Adipose tissue (tissue), 3 donors: ENCODE data around the gene KRTAP10-3. TPM values are rescaled to one million over a fixed set of nuclear protein-coding genes. Genes with fewer than 3 reads are reported as not detected.
"Not testable (repeated sequence)": the region's sequence is repeated elsewhere in the genome, so short reads cannot be mapped to it uniquely, and the experiment has no call there.

Source experiments
- H3K27ac ChIP-seq: one replicate; pipeline ENCODE4 v1.5.1; 2013; ENCODE audit warnings: low read depth, low read length
- WGBS, 3 donors: extraction: QIAGEN DNeasy Blood & Tissue Kit; methylation state at CpG; one replicate each; pipeline ENCODE4 v1.1.7; 2013; 5-methylcytosine and 5-hydroxymethylcytosine counted together
- polyA plus RNA-seq, 3 donors: library from polyadenylated mRNA; stranded (reverse); fragments of 200-250 nt; gene quantifications; one replicate each; pipeline ENCODE4 v1.2.3, GENCODE V29; 2013
- donor health status: healthy with polysubstance abuse.
- donor health status: Bipolar disorder and iron deficiency.
- donor health status: healthy.

The KRTAP10-3 gene, protein sequence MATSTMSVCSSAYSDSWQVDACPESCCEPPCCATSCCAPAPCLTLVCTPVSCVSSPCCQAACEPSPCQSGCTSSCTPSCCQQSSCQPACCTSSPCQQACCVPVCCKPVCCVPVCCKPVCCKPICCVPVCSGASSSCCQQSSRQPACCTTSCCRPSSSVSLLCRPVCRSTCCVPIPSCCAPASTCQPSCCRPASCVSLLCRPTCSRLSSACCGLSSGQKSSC
- not detected for polyA plus RNA-seq

DNA sequence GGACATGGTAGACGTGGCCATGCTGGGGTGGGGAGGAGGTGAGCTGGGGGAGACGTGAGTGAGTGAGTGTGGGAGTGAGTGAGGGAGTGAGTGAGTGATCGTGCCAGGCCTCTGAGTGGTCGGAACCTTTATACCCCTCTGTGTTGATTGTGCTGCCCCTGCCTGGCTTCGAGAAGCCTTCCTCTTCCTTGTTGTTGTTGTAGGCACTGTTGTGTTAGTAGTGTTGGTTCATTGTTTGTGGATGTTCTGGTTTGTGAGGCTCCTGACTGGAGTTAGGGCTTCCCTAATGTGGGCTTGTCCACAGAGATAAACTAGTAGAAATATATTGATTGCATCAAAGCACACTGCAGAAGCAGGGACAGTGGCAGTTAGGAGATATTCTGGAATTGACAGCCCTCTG lies at the start of gene KRTAP10-3:
Gene KRTAP10-3 (minus strand): TSS at position 101 of the 400 bp plus-strand sequence. CDS start 80 bp downstream, at position 21.
- WGBS, 3 donors = 44 to 64% (median 58%) methylated on average over 3 to 5 of the region's 5 CpGs
- H3K27ac ChIP-seq = no peak within 1 kb of the TSS

DNA sequence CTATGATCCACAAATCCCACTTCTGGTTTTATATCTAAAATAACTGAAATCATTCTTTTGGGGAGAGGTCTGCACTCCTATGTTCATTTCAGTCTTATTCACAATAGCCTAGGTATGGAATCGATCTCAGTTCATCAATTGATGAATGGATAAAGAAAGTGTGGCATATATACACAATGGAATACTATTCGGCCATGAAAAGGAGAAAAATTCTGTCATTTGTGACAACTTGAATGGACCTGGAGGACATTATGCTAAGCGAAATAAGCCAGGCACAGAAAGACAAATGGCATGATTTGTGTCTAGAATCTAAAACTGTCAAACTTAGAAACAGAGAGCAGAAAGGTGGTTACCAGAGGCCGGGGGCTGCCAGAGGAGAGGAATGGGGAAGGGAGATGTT lies 47.9 kb upstream of the KRTAP10-3 start:
- WGBS, 3 donors = 74 to 76% (median 74%) methylated on average over 4 of the region's 4 CpGs
- H3K27ac ChIP-seq = no peak overlapping the region

DNA sequence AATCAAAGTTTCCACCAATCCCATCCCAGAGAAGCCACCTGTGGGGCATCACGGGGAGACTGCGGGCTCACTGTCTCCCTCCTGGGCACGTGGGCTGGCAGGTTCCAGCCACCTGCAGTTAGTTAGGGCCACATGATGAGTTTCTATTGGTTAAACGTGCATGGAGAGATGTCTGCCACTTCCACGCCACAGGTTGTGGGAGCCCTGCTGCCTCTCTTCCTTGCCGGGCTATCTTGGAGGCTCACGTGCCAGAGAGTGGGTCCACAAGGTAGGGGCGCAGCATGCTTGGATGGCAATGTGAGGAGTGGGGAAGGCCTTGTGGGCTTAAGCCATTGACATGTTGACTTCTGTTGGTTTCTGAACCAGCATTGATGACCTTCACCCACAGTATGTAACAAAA lies 45.3 kb upstream of the KRTAP10-3 start:
- no peak overlapping the region for H3K27ac ChIP-seq
- 77 to 87% (median 85%) methylated on average over 8 of the region's 8 CpGs for whole genome bisulfite sequencing, 3 donors

DNA sequence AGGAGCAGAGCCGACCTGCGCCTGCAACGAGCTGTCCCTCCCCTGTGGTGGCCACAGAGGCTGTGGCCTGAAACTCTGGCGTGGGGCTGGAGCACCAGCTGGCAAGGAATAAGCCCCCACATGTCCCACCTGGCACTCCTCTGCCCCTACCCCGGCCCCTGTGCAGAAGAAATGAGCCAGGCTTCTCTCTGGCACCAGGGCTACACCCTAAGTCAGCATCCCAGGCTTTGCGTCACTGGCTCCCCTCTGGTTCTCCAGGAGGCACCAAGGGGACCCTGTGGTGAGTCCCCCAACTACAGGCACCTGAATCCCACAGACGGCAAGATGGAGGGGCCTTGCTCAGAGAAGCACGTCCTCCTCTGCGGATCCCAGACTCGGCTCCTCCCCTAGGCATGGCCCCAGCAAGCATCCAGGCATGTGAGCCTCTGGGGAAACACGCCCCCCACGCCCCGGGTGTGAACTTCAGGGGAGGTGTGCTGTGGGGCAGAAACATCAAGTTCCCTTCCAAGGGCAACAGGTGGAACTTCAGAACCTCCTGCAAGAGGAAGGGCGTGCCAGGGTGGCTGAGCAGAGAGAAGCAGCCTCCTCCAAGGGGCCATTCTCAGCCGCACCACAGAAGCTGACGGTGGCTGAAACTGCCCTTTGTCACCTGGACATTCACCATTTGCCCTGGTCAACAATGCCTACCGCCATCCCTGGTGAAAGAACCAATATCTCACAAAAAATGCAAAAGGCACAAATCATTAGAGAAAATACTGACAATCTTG lies 44.7 kb upstream of the KRTAP10-3 start:
- H3K27ac ChIP-seq = no peak overlapping the region
- WGBS, 3 donors = 53 to 56% (median 55%) methylated on average over 16 to 17 of the region's 17 CpGs

GRCh38 chr21:44602463-44602850 lies 43.9 kb upstream of the KRTAP10-3 start:
- WGBS, 3 donors = 67 to 77% (median 76%) methylated on average over 18 to 21 of the region's 21 CpGs
- no peak overlapping the region for H3K27ac ChIP-seq

GRCh38 chr21:44601596-44602462 lies 43.2 kb upstream of the KRTAP10-3 start:
- no peak overlapping the region for H3K27ac ChIP-seq
- 57 to 76% (median 75%) methylated on average over 21 to 23 of the region's 23 CpGs for WGBS, 3 donors

DNA sequence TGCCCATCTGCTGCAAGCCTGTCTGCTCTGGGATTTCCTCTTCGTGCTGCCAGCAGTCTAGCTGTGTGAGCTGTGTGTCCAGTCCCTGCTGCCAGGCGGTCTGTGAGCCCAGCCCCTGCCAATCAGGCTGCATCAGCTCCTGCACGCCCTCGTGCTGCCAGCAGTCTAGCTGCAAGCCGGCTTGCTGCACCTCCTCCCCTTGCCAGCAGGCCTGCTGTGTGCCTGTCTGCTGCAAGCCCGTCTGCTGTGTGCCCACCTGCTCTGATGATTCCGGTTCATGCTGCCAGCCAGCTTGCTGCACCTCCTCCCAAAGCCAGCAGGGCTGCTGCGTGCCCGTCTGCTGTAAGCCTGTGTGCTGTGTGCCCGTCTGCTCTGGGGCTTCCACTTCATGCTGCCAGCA lies 42.5 kb upstream of the KRTAP10-3 start:
- H3K27ac ChIP-seq = not testable (repeated sequence)
- 58 to 76% (median 74%) methylated on average over 6 to 10 of the region's 10 CpGs for WGBS, 3 donors

DNA sequence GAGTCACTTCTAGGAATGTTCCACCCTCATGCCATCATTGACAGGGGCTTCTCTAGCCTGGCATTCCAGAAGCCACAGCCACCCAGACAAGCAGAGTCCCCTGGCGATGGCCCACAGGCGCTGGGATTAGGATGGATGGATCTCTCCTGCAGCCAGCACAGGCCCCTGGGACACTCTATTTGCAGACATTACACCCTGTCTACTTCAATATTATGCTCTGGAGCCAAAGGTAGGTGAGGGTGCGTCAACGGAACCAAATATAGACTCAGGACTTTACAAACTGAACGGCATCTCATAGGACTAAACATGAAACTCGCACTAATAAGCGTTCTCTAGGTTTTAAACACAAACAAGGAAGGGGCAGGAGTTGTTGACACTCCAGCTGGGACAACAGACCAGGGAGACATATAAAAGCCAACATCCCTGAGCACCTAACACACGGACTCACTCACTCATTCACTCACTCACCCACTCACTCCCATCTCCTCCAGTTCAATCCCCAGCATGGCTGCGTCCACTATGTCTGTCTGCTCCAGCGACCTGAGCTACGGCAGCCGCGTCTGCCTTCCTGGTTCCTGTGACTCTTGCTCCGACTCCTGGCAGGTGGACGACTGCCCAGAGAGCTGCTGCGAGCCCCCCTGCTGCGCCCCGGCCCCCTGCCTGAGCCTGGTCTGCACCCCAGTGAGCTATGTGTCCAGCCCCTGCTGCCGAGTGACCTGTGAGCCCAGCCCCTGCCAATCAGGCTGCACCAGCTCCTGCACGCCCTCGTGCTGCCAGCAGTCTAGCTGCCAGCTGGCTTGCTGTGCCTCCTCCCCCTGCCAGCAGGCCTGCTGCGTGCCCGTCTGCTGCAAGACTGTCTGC lies 41.8 kb upstream of the KRTAP10-3 start, which contains the start of gene KRTAP10-7:
Gene KRTAP10-7 (plus strand): TSS at position 480 of the 861 bp plus-strand sequence. CDS start 25 bp downstream, at position 505.
- WGBS, 3 donors = 62 to 76% (median 67%) methylated on average over 15 to 23 of the region's 23 CpGs
- not testable (repeated sequence) for H3K27ac ChIP-seq

GRCh38 chr21:44599264-44600029 lies 40.9 kb upstream of the KRTAP10-3 start:
- H3K27ac ChIP-seq = no peak overlapping the region
- WGBS, 3 donors = 79 to 84% (median 83%) methylated on average over 8 of the region's 8 CpGs

GRCh38 chr21:44598061-44598460 lies 39.5 kb upstream of the KRTAP10-3 start:
- WGBS, 3 donors = 59 to 75% (median 75%) methylated on average over 11 of the region's 11 CpGs
- H3K27ac ChIP-seq = no peak overlapping the region

DNA sequence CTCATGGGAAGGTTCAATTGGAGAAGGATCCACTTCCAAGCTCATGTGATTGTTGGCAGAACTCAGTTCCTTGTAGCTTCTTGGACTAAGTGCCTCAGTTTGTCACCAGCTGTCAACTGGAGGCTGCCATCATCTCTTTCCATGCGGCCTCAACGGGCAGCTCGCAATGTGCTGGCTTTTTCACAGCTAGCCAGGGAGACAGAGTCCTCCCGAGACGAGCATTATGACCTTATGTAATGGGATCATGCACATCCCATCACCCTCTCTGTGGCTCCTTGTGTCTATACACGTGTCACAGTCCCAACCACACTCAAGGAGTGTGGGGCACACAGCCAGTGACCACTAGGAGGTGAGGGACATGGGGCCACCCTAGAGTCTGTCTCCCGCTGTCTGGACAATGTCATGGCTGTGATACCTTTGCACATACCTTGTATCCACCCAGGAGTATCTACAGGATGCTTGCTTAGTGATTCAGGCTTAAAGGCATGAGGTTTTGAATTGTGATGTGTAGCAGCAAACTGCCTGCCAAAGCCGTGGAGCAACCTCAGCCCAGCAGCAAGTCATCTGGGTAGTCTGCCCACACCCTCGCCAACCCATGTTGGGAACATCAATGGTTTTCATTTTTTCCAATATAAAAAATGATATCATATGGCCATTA lies 37.6 kb upstream of the KRTAP10-3 start:
- WGBS, 3 donors = 71 to 82% (median 81%) methylated on average over 9 of the region's 9 CpGs
- no peak overlapping the region for H3K27ac ChIP-seq

DNA sequence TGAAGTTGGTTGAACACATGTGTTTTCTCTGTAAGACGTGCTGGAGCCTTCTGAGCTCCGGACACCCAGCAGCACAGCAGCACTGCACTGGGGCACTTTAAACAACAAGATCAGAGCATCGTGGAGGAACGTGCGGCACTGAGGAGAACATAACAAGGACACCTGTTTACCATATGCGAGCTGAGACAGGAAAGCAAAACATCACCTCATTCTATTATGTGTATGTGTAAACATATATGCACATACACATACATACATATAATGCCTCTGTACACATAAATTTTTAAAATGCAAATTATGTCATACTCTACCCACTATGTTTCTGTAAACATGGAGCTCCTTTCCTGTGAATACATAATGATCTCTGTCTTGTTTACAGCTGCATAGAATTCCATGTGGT lies 36.9 kb upstream of the KRTAP10-3 start:
- WGBS, 3 donors = 59 to 78% (median 74%) methylated on average over 6 of the region's 6 CpGs
- H3K27ac ChIP-seq = no peak overlapping the region

DNA sequence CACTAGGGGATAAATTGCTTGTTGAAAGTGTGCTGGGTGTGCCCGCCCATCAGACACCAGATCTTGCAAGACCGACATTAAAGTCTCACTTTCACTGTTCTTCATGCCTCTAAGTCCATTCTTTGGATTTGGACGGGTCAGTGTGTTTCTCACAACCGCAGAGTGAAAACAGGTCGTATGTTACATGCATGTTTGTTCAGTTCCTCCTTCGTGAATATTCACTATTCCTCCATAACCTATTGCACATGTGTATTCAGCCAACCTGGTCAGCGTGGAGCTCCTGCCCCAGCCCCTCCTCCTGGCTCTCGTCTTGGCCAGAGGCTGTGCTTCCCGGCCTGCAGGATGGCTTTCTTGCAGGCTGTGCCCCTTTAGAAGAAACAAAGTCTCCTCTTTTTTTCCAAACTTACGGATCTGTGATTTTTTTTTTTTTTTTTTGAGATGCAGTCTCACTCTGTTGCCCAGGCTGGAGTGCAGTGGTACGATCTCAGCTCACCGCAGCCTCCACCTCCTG lies 35.9 kb upstream of the KRTAP10-3 start:
- H3K27ac ChIP-seq = no peak overlapping the region
- WGBS, 3 donors = 69 to 80% (median 76%) methylated on average over 12 of the region's 12 CpGs

DNA sequence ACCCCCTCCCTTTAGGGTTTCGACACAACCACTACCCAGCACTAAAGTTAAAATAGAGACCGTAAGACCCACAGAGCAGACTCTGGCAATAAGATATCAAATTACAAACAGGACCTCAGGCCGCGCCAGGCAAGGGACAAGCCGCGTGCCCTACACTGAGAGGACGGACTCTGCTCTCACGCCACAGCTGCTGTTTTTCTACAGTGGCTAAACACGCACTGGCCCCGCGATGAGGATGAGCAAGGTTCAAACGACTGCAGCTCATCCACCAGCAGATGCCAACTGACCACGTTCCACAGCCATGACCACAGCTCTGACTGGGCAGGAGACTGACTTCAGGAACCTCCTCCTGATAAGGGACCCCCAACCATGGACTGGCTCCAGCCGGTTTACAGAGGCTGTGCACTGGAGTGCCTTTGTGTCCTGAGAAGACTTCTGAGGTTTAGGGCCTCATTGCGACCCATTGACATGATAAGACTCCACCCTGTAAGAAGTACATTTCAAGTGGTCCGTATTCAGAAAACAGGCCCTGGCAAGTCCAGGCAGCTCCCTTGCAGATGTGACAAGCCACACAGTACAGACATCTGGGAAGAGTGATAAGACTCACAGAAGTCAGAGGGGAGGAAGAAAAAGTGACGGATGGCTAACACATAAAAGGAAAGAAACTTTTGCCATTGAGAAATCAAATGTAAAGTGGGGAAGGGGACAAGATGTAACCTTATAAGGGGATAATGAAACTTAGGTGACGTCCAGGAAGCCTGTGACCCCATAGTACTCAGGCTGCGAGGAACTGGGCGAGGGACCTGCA lies 35.2 kb upstream of the KRTAP10-3 start:
- H3K27ac ChIP-seq = no peak overlapping the region
- WGBS, 3 donors = 41 to 65% (median 55%) methylated on average over 20 of the region's 20 CpGs

DNA sequence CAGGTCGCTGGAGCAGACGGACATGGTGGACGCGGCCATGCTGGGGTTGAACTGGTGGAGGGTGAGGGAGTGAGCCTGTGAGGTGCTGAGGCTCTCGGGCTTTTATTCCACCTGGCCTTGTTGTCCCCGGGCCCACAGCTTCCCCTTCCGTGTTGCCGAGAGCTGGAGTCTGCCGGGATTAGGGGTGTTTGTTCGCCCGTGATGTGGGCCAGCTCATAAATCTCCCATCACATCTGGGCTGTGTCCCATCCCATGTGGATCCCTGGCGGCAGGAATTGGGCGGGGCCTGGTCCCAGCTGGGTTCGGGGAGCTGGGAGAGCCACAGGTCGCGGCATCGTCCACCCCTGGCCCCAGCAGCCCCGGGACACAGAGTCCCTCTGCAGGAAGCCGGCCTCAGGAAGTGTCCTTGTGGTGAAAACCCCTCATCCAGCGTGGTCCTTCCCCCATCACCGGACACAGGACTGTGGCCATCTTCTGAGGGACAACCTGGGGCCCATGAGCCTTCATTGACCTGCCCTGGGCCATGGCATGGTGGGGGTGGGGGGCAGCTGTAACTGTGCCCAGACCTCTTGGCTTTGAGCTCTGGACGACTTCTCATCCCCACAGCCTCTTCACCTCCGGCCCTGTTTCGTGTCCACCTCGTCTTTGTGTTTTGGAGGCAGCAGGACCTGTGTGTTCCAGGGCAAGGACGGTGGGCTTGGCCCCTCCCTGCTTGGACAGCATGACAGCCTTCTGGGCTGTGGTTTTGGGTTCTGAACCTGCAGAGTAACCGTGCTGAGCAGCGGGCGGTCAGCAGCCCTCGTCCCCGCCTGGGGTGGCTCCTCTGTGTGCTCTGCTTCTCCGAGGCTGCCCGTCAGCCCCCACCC lies 34.1 kb upstream of the KRTAP10-3 start, which contains the start of gene KRTAP10-6:
Gene KRTAP10-6 (minus strand): TSS at position 60 of the 866 bp plus-strand sequence. CDS start 21 bp downstream, at position 39.
- no peak within 1 kb of the TSS for H3K27ac ChIP-seq
- 45 to 60% (median 59%) methylated on average over 33 of the region's 33 CpGs for WGBS, 3 donors
